ENCODE data around the gene FAM47E.

- TF ChIP-seq POLR2A (IDR thresholded peaks at IDR 0.05), result no peak
- no peak for TF ChIP-seq CTCF (IDR thresholded peaks at IDR 0.05)
- no peak for TF ChIP-seq POLR2AphosphoS5 (IDR thresholded peaks at IDR 0.05)
Observed at GRCh38 chr4:76233083-76233482, 18.4 kb upstream of the FAM47E start.

All from prostate gland (tissue), 2 donors.